Measurements from ENCODE around the gene HPS6. TPM values are rescaled to one million over a fixed set of nuclear protein-coding genes. Genes with fewer than 3 reads are reported as not detected.
A peak's percentile ranks its signal among the peaks of the same experiment; 100 is the strongest.

The HPS6 gene
- total RNA-seq, 1 experiment from 2014 or later = 18.7 TPM

- TF ChIP-seq RORB (CRISPR knock-in tag; IDR thresholded peaks at IDR 0.05) = no peak
- no peak for TF ChIP-seq ATF2 (CRISPR knock-in tag; IDR thresholded peaks at IDR 0.05; ENCODE audit: borderline replicate concordance, low read depth)
- peak; percentile 65; the same call in 1 of the 2 replicates for TF ChIP-seq MAX (CRISPR knock-in tag; IDR thresholded peaks at IDR 0.05)
- no peak for TF ChIP-seq HMGA2 (CRISPR knock-in tag; IDR thresholded peaks at IDR 0.05)
- no peak for TF ChIP-seq PRRX2 (CRISPR knock-in tag; IDR thresholded peaks at IDR 0.05)
- TF ChIP-seq NFATC4 (CRISPR knock-in tag; IDR thresholded peaks at IDR 0.05) = no peak
- TF ChIP-seq E2F1 (CRISPR knock-in tag; IDR thresholded peaks at IDR 0.05) = no peak
- TF ChIP-seq ARID4B (CRISPR knock-in tag; IDR thresholded peaks at IDR 0.05; ENCODE audit: borderline replicate concordance) = peak; percentile 61; the same call in 1 of the 2 replicates
- no peak for TF ChIP-seq CTCF (IDR thresholded peaks at IDR 0.05)
- 0 out of 2 replicates have a peak, but pooled peaks have one; percentile 21 for TF ChIP-seq SMAD4 (CRISPR knock-in tag; IDR thresholded peaks at IDR 0.05)
- TF ChIP-seq ZNF425 (CRISPR knock-in tag; conservative IDR thresholded peaks at IDR 0.05) = no peak
- no peak for TF ChIP-seq NR1H2 (CRISPR knock-in tag; IDR thresholded peaks at IDR 0.05)
- no peak for TF ChIP-seq AFF4 (CRISPR knock-in tag; IDR thresholded peaks at IDR 0.05; ENCODE audit: borderline replicate concordance)
- no peak for TF ChIP-seq PRDM15 (CRISPR knock-in tag; IDR thresholded peaks at IDR 0.05)
- no peak for TF ChIP-seq E2F4 (CRISPR knock-in tag; IDR thresholded peaks at IDR 0.05; ENCODE audit: borderline replicate concordance, low read depth)
- peak; percentile 78; the same call in 1 of the 2 replicates for TF ChIP-seq ESRRA (CRISPR knock-in tag; IDR thresholded peaks at IDR 0.05; ENCODE audit: borderline replicate concordance)
- peak; percentile 55 for TF ChIP-seq CREM (CRISPR knock-in tag; IDR thresholded peaks at IDR 0.05)
Observed at GRCh38 chr10:102064868-102065560, at the start of gene HPS6 (continued).

Data from WTC11 (cell line).